GM18951 (cell line): ENCODE data around the gene CENPV.
"Not testable (repeated sequence)": the region's sequence is repeated elsewhere in the genome, so short reads cannot be mapped to it uniquely, and the experiment has no call there.

ENCODE experiments used
- POLR2A ChIP-seq: IDR thresholded peaks from 4 replicates; pipeline ENCODE4 v1.6.1; 2011; ENCODE audit warnings: mild to moderate bottlenecking; ENCODE audit not compliant: insufficient read length, insufficient read depth; ENCODE audit errors: extremely low read depth
- in situ Hi-C: fragments of 300-500 bp; cut with MboI; formaldehyde crosslinking; loops from one replicate; pipeline ENCODE4 v1.12.0; 2022; ENCODE audit warnings: low sequenced_read_pairs, mixed read lengths, inconsistent platforms; ENCODE audit not compliant: unreplicated experiment

The CENPV gene

GRCh38 chr17:16314859-16315258 lies 38.4 kb downstream of the CENPV start:
- in situ Hi-C loops: no loop called here
- TF ChIP-seq POLR2A: no peak

- TF ChIP-seq POLR2A: no peak
- in situ Hi-C loops: no loop called here
Measured at GRCh38 chr17:16314189-16314588, 39.1 kb downstream of the CENPV start.

- in situ Hi-C loops: no loop called here
- no peak for TF ChIP-seq POLR2A
Measured at GRCh38 chr17:16313139-16314090, 39.9 kb downstream of the CENPV start.

- in situ Hi-C loops: not testable (repeated sequence)
Measured at GRCh38 chr17:16312061-16312460, 41.2 kb downstream of the CENPV start.

- no peak for TF ChIP-seq POLR2A
- in situ Hi-C loops: no loop called here
Measured at GRCh38 chr17:16306211-16306610, 47.1 kb downstream of the CENPV start.

GRCh38 chr17:16304830-16305229 lies 48.4 kb downstream of the CENPV start:
- no peak for TF ChIP-seq POLR2A
- in situ Hi-C loops: no loop called here

GRCh38 chr17:16302856-16303255 lies 50.4 kb downstream of the CENPV start:
- in situ Hi-C loops: no loop called here

GRCh38 chr17:16301963-16302855 lies 51.1 kb downstream of the CENPV start:
- in situ Hi-C loops: no loop called here
- no peak for TF ChIP-seq POLR2A

More at GRCh38 chr17:16302856-16303255, 50.4 kb downstream of the CENPV start:
- no peak for TF ChIP-seq POLR2A

GRCh38 chr17:16300554-16300953 lies 52.7 kb downstream of the CENPV start:
- in situ Hi-C loops: no loop called here

GRCh38 chr17:16298140-16298662 lies 55.1 kb downstream of the CENPV start:
- TF ChIP-seq POLR2A: no peak
- in situ Hi-C loops: no loop called here

More at GRCh38 chr17:16300554-16300953, 52.7 kb downstream of the CENPV start:
- no peak for TF ChIP-seq POLR2A

- in situ Hi-C loops: no loop called here
- TF ChIP-seq POLR2A: no peak
Measured at GRCh38 chr17:16297367-16298139, 55.7 kb downstream of the CENPV start.

- in situ Hi-C loops: not testable (repeated sequence)
Measured at GRCh38 chr17:16296072-16296471, 57.2 kb downstream of the CENPV start.

GRCh38 chr17:16294560-16294959 lies 58.7 kb downstream of the CENPV start:
- TF ChIP-seq POLR2A: no peak
- in situ Hi-C loops: no loop called here
